Astrocyte (in vitro differentiated cells and primary cell): ENCODE measurements around the gene CIBAR2.

Experiments
- CTCF ChIP-seq: IDR thresholded peaks from 2 replicates; pipeline ENCODE4 v1.5.1; 2011; ENCODE audit warnings: low read depth, mild to moderate bottlenecking, inconsistent platforms, low read length, moderate library complexity; ENCODE audit not compliant: insufficient read depth
- EZH2 ChIP-seq: IDR thresholded peaks from 2 replicates; pipeline ENCODE4 v1.6.1; 2012; ENCODE audit warnings: mild to moderate bottlenecking, low read length, inconsistent platforms; ENCODE audit not compliant: insufficient read depth

GRCh38 chr16:85138825-85139627, 26.8 kb upstream of the CIBAR2 start:
- no peak for TF ChIP-seq CTCF
- no peak for TF ChIP-seq EZH2
